Sciatic nerve (tissue), 2 donors: Measurements from ENCODE around the gene CTNNA3. TPM values are rescaled to one million over a fixed set of nuclear protein-coding genes. Genes with fewer than 3 reads are reported as not detected.

Experiments used
- ATAC-seq: fragments of 200-7000 bp; cut with Tn5 transposase; one replicate; pipeline ENCODE4 v1.9.1; 2020; ENCODE audit warnings: mild to moderate bottlenecking, moderate library complexity
- DNase-seq: peaks from one replicate; pipeline ENCODE4 v3.0.0-alpha.2; 2020; ENCODE audit warnings: low spot score
- intact Hi-C: fragments of 100-400 bp; cut with DNase I; formaldehyde crosslinking; loops from one replicate; pipeline ENCODE4 v1.14.2; 2022
- total RNA-seq: library from RNA; stranded (reverse); fragmentation: NEBNext Ultra II Directional; extraction: Animal tissue kit (Norgen Biotek cat#: 25700); gene quantifications from one replicate; pipeline ENCODE4 v1.2.1, GENCODE V29; 2021
- donor health status: DM: no; HTN: no; CAD: no.
- donor health status: DM: no; HTN: no; CAD: no.

CTNNA3 gene
- total RNA-seq, 1 donor from 2014 or later, result 89.6 TPM

GRCh38 chr10:66513504-66513903 lies 1182.5 kb downstream of the CTNNA3 start:
- DNase-seq (no peak), ATAC-seq (no peak)
- intact Hi-C loops, result no loop called here

DNA sequence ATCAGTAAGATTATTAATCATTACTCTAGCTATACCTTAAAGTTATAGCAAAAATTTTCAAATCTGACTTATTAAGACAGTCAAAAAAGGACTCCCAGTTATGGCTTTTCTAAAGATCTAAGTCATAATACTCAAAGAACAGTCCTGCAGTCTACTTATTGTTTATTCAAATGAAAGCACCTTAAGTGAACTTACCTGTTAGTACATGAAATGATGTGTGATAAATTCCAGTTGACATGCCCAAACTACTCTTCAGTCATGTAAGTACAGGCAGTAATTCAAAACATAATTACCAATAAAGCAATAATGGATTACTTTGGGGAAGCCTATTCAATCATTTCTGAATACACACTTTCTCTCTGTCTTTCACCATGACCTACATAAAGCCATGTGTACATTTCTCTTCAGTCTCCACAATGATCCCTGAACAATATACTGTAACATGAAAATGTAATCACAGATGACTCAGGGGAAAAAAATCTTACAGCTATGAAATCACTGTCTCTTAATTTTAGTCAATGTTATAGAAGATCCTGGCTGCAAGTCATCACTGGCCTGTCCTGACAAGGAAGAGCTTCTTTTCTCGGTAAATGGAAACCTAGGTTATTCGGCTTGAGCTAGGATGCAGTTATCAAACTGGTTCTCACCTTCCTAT lies 1190.9 kb downstream of the CTNNA3 start:
- DNase-seq, result no peak
- intact Hi-C loops, result no loop called here
- ATAC-seq, result no peak

DNA sequence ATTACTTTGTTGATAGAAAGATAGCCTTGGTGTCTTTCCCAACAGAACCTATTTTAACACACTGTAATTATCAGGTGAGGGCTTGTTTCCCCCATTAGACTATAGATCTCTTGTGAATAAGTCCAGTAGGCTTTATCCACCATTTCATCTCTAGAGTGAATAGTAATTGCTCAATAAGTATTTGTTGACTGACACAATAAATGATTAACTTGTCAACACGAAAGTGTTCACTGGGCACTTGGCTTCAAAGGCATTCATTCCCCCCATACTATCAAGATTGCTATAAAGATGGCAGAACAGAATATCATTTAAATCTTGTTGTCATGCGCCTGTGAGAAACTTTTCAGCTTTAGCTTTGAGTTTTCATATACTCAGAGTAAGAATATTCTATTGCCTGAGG lies 1194.6 kb downstream of the CTNNA3 start:
- intact Hi-C loops, result no loop called here
- ATAC-seq (no peak), DNase-seq (no peak)

- intact Hi-C loops, result no loop called here
- DNase-seq (no peak), ATAC-seq (no peak)
Measured at GRCh38 chr10:66483966-66484365, 1212.0 kb downstream of the CTNNA3 start.

DNA sequence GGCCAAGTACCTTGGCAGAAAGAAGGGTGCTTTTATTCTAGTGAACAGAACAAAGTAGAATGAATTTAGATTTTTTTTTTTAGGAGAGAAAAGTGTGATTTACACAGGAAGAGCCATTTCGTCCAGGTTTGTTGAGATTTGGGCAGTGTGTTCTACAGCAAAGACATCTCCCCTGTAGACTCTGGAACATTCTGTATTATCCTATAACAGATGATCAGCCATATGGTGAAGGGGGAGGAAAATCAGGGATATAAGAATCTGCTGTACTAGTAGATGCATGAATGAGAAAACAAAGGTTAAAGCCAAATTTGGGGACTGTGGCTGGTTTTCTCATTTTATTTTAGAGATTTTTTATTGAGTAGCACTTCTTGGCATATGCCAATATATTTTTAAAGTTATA lies 1223.8 kb downstream of the CTNNA3 start:
- intact Hi-C loops, result no loop called here

DNA sequence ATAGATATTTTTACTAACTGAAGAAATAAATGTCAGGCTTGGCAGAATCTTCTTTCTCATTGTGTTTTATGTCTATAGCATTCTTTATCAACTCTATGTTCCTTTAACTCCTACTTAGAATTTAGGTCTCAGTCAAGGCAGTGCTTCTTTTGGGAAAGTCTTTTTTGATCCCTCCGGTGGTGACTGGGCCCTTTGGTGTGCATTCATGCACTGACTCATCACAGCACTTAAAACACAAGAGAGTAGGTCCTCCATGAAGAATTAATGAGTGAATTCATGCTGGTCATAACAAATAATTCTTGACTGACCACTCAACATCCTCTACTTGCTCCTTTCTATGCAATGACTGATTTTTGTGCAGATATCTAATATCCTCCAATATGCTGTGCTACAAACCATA lies 1229.0 kb downstream of the CTNNA3 start:
- intact Hi-C loops, result no loop called here
- DNase-seq, result no peak
- ATAC-seq, result no peak

More for the DNA sequence above, 1223.8 kb downstream of the CTNNA3 start:
- ATAC-seq, result no peak
- DNase-seq, result no peak

- ATAC-seq, result no peak
- intact Hi-C loops, result no loop called here
- DNase-seq, result no peak
Measured at GRCh38 chr10:66466622-66467021, 1229.4 kb downstream of the CTNNA3 start.

DNA sequence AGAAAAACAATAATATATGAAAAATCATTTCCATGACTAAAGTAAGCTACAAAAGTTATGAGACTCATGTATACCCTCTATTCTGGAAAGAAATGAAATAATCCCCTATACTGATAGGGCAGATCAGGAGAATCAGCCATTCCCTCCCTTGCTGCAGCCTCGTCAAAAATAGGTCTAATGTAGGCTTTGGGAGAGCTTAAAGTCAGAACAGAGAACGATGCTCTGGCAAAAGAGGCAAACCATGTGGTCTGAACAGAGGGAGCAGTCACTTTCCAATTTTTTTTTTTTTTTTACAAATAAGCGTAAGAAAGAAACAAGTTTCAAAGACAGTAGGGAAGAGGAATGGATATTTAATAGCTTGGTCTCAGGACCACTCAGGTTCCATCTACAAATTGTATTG lies 1232.4 kb downstream of the CTNNA3 start:
- intact Hi-C loops, result no loop called here
- ATAC-seq, result no peak

DNA sequence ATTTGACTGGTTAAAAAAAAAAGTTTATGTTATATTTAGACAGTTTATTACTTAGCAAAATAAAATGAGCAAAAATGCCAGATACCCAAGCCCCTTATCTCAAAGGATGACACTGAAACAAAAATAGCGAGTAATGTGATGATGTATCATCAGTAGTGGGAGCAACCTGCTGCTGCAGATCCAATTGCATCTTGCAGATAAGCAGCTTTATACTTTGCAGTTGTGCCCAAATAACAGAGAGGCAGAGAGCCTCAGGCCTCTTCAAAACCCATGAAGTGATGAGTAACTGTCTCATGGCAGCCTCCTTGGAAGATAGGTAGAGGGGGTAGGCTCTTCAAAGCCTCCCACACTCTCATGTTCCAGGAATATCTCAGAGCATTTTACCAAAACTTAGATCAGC lies 1238.4 kb downstream of the CTNNA3 start:
- DNase-seq (no peak), ATAC-seq (no peak)
- intact Hi-C loops, result no loop called here

More for the DNA sequence above, 1232.4 kb downstream of the CTNNA3 start:
- no peak for DNase-seq

DNA sequence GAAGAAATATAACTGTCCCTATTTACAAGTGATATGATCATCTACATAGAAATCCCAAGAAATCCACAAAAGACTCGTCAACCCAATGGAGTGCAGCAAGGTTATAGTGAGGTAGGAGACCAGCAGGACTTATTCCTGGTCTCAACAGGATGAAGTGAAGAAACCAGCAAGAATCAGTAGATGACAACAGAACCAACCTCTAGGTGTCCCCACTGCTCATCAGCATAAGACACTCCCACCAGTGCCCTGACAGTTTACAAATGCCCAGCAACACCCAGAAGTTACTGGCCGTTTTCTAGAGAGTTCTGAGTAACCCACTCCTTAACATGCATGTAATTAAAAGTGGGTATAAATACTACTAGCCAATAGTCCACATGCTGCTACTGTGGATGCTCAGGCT lies 1240.7 kb downstream of the CTNNA3 start:
- intact Hi-C loops, result no loop called here
- DNase-seq (no peak), ATAC-seq (no peak)

DNA sequence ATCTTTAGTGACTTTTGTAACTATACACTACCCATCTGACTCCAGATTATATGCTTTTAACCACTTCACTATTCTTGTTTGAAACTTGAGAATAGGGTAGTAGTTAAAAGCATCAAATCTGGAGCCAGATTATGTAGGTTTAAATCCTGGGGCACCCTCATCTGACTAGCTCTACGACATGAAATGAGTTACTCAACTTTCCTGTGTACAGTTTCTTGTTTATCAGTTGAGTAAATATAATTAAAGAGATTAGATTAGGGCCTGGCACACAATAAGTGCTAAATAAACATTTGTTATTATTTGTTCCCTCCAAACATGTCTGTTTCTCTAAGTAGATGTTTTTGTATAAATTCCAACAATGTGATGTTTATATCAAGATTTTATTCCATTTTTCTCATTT lies 1255.4 kb downstream of the CTNNA3 start:
- intact Hi-C loops, result no loop called here
- no peak for ATAC-seq
- no peak for DNase-seq

DNA sequence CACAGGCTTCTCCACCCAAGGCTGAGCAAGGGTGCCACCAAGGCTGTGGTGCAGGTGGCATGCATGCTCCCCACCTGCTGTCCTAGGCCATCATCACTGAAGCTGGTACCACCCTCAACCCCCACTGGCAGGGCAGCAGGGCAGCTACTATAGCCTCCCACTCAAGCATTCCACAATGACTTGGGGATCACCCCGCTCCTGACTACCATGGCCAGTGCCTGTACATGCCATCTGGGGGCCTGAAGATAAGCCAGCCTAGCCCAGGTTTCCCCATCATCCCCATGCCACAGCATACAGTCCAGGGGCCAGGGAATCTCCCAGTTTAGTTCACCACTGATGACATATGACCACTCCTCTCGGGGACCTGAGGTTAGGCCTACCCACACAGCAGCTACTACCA lies 1281.1 kb downstream of the CTNNA3 start:
- DNase-seq (no peak), ATAC-seq (no peak)
- intact Hi-C loops, result no loop called here

DNA sequence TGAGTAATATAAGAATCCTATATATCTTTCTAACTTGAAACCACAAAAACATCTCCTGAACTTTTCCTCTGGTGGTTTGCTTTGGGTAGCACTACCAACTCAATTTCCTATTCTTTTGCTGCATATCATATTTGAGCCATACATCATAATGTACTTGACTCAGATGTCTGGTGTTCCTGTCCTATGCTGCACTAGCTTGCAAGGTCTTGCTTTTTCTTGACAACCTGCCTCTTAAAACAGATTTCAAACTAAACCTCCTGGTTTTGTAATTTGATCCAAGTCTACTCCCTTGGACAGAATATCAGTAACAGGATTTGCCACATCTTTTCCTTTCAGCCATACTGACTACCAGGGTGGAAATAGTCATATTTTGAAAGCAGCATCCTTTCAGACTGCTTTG lies 1290.4 kb downstream of the CTNNA3 start:
- intact Hi-C loops, result no loop called here
- ATAC-seq, result no peak
- no peak for DNase-seq

GRCh38 chr10:66398669-66399068 lies 1297.3 kb downstream of the CTNNA3 start:
- no peak for ATAC-seq
- no peak for DNase-seq
- intact Hi-C loops, result no loop called here

GRCh38 chr10:66394342-66395063 lies 1301.5 kb downstream of the CTNNA3 start:
- intact Hi-C loops, result no loop called here
- ATAC-seq (no peak), DNase-seq (no peak)

DNA sequence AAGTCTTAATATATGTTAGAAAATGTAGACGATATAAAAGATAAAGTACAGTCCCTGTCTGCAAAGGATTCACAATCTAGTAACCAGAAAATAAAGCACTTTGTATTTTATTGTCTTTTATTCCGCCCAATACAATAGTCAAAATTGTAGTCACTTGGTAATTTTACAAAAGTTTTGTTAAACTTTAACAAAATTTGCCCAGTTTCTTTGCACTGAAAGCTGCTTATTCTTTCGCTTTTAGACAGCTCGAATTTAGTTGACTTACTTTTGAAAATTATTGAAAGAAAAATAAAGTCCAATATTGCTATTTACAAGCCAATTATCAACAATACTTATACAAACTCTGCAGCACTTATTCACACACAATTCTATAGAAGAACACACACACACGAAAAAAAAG lies 1305.1 kb downstream of the CTNNA3 start:
- ATAC-seq (no peak), DNase-seq (no peak)
- intact Hi-C loops, result no loop called here

GRCh38 chr10:66381045-66381444 lies 1315.0 kb downstream of the CTNNA3 start:
- intact Hi-C loops, result no loop called here
- ATAC-seq, result no peak
- DNase-seq, result no peak

DNA sequence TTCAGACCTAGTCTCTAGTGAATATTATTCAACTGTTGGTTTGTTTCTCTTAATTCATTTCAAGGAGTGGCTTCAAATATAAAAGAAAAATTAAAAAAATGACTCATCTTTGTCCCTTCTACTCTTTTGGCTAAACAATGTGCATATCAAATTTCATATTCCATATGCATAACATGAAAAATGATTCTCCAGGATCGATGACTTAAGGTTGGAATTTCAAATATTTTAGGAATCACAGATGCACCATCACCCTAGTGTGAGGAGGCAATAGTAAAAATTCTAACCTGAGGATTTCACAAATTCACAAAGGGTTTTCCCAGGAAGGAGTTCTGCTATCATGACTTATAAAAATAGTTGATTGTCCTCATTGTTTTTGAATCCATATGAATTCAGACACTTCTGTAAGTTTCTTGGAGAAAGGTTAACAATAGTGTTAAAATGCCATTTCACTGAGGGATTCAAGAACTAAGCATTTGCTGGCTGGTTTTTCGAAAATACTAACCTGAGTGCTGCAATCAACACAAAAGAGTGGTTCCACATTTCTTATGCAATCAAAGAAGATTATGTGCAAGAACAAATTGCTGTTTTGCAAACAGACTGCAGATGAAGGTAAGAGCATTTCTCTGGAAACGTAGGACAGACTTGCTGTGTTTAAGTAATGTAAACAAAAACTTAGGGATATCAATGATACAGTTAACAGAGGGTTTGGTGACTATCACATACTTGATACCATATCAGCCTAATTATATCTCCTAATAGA lies 1317.7 kb downstream of the CTNNA3 start:
- DNase-seq, result no peak
- no peak for ATAC-seq
- intact Hi-C loops, result no loop called here

DNA sequence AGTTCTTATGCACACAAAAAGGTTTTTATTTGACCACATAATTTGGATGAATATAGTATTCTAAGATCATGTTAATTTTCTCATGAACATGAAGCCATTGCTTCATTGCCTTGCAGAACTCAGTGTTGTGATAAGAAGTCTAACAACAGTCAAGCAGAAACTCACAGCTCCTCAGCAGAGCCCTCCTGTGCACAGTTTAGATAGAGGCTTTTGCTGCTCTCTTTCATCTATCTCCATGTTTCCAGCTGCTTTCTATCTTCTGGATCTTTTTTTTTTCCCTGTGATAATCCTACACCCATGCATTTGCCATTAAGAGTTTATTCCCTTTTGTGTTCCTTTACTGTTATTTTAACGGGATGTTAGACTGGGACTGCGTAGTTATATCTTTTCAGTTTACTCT lies 1327.8 kb downstream of the CTNNA3 start:
- DNase-seq, result no peak
- ATAC-seq, result no peak
- intact Hi-C loops, result no loop called here

- intact Hi-C loops, result no loop called here
- ATAC-seq, result no peak
- no peak for DNase-seq
Measured at GRCh38 chr10:66366163-66366562, 1329.8 kb downstream of the CTNNA3 start.
